ENCODE data around the gene OSTF1. TPM values are rescaled to one million over a fixed set of nuclear protein-coding genes. Genes with fewer than 3 reads are reported as not detected.

OSTF1 gene
- total RNA-seq, 1 experiment from 2014 or later: 7.0 TPM

- Histone ChIP-seq H3K36me3 (ENCODE audit: control insufficient read depth, insufficient read depth, low read length) (no peaks in the 10 kb centered on the region), H3K4me1 (no peaks in the 10 kb centered on the region), H3K27me3 (replicated peaks; ENCODE audit: control insufficient read depth, insufficient read depth, low read length) (no peaks in the 10 kb centered on the region), H3K9me3 (no peaks in the 10 kb centered on the region), H3K4me3 (ENCODE audit: low read depth, low read length) (no peak overlapping the region)
- Mint-ChIP-seq H3K36me3 (ENCODE audit: insufficient read depth, unreplicated experiment) (no peaks in the 10 kb centered on the region), H3K27ac (ENCODE audit: unreplicated experiment) (no peak overlapping the region), H3K4me1 (ENCODE audit: low read depth, unreplicated experiment) (no peaks in the 10 kb centered on the region), H3K27me3 (ENCODE audit: insufficient read depth, unreplicated experiment) (no peaks in the 10 kb centered on the region), H3K9me3 (ENCODE audit: unreplicated experiment) (no peaks in the 10 kb centered on the region), H3K4me3 (ENCODE audit: unreplicated experiment) (no peak overlapping the region)
- TF ChIP-seq CTCF (IDR thresholded peaks at IDR 0.05; ENCODE audit: insufficient read depth in 1 of 2, low read depth in 1 of 2, low read length in 1 of 2, severe bottlenecking in 1 of 2, unreplicated experiment in 1 of 2): no peak
- intact Hi-C loops (cut with micrococcal nuclease; ENCODE audit: unreplicated experiment): no loop called here
- no TSS peak for BruUV-seq (replicated peaks)
- DNase-seq: no peak
- ChIA-PET POLR2A (no interaction called here), CTCF (no interaction called here)
These were observed 76.3 kb downstream of the OSTF1 start for GRCh38 chr9:75164573-75164972.

GRCh38 chr9:75167281-75167680, 79.0 kb downstream of the OSTF1 start:
- Histone ChIP-seq H3K9me3 (no peaks in the 10 kb centered on the region), H3K36me3 (ENCODE audit: control insufficient read depth, insufficient read depth, low read length) (no peaks in the 10 kb centered on the region), H3K4me1 (no peaks in the 10 kb centered on the region), H3K4me3 (ENCODE audit: low read depth, low read length) (no peak overlapping the region), H3K27me3 (replicated peaks; ENCODE audit: control insufficient read depth, insufficient read depth, low read length) (no peaks in the 10 kb centered on the region)
- Mint-ChIP-seq H3K4me1 (ENCODE audit: low read depth, unreplicated experiment) (no peaks in the 10 kb centered on the region), H3K27me3 (ENCODE audit: insufficient read depth, unreplicated experiment) (no peaks in the 10 kb centered on the region), H3K27ac (ENCODE audit: unreplicated experiment) (no peak overlapping the region), H3K9me3 (ENCODE audit: unreplicated experiment) (no peaks in the 10 kb centered on the region), H3K36me3 (ENCODE audit: insufficient read depth, unreplicated experiment) (no peaks in the 10 kb centered on the region), H3K4me3 (ENCODE audit: unreplicated experiment) (no peak overlapping the region)
- ChIA-PET CTCF (no interaction called here), POLR2A (no interaction called here)
- no peak for TF ChIP-seq CTCF (IDR thresholded peaks at IDR 0.05; ENCODE audit: insufficient read depth in 1 of 2, low read depth in 1 of 2, low read length in 1 of 2, severe bottlenecking in 1 of 2, unreplicated experiment in 1 of 2)
- no TSS peak for BruUV-seq (replicated peaks)
- DNase-seq: no peak
- intact Hi-C loops (cut with micrococcal nuclease; ENCODE audit: unreplicated experiment): no loop called here

GRCh38 chr9:75168270-75169178, 80.2 kb downstream of the OSTF1 start:
- H3K27me3 Mint-ChIP-seq (ENCODE audit: insufficient read depth, unreplicated experiment): no peaks in the 10 kb centered on the region
- no TSS peak for BruUV-seq (replicated peaks)
- H3K4me3 Mint-ChIP-seq (ENCODE audit: unreplicated experiment): no peak overlapping the region
- POLR2A ChIA-PET: no interaction called here
- H3K36me3 Mint-ChIP-seq (ENCODE audit: insufficient read depth, unreplicated experiment): peaks cover 5% of the 10 kb centered on the region
- Histone ChIP-seq H3K4me3 (ENCODE audit: low read depth, low read length) (no peak overlapping the region), H3K9me3 (no peaks in the 10 kb centered on the region), H3K36me3 (ENCODE audit: control insufficient read depth, insufficient read depth, low read length) (no peaks in the 10 kb centered on the region), H3K4me1 (no peaks in the 10 kb centered on the region), H3K27me3 (replicated peaks; ENCODE audit: control insufficient read depth, insufficient read depth, low read length) (no peaks in the 10 kb centered on the region)
- TF ChIP-seq CTCF (IDR thresholded peaks at IDR 0.05; ENCODE audit: insufficient read depth in 1 of 2, low read depth in 1 of 2, low read length in 1 of 2, severe bottlenecking in 1 of 2, unreplicated experiment in 1 of 2): no peak
- CTCF ChIA-PET: no interaction called here
- intact Hi-C loops (cut with micrococcal nuclease; ENCODE audit: unreplicated experiment): no loop called here
- H3K27ac Mint-ChIP-seq (ENCODE audit: unreplicated experiment): no peak overlapping the region
- H3K9me3 Mint-ChIP-seq (ENCODE audit: unreplicated experiment): no peaks in the 10 kb centered on the region
- H3K4me1 Mint-ChIP-seq (ENCODE audit: low read depth, unreplicated experiment): no peaks in the 10 kb centered on the region
- DNase-seq: no peak
